HL-60 (cell line): ENCODE measurements around the gene FOXP4.

Experiments
- POLR2AphosphoS5 ChIP-seq: IDR thresholded peaks from 2 replicates; pipeline ENCODE4 v1.6.1; 2012; ENCODE audit warnings: low read depth
- TF ChIP-seq, protein P1 (sequence below): IDR thresholded peaks from 2 replicates; pipeline ENCODE4 v1.6.1; 2012; ENCODE audit warnings: low read depth; ENCODE audit not compliant: insufficient replicate concordance

DNA sequence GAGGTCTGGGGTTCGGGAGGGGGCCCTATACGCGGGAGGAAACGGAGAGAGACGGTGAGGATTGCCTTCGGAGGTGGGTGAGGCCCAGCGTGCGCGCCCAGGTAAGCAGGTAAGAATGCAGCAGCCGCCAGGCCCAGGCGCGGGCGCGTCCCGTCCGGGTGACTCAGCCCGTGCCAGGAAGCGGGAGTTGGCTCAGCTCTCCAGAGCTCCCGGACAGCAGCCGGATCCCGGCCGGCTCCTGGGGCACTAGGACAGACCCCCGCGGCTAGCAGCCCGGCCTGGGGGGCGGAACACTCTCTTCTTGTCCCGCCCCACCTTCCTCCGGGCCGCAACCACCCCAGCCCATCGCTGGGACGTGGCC, 90.6 kb downstream of the FOXP4 start:
- TF ChIP-seq POLR2AphosphoS5 = no peak
- TF ChIP-seq, protein P1, sequence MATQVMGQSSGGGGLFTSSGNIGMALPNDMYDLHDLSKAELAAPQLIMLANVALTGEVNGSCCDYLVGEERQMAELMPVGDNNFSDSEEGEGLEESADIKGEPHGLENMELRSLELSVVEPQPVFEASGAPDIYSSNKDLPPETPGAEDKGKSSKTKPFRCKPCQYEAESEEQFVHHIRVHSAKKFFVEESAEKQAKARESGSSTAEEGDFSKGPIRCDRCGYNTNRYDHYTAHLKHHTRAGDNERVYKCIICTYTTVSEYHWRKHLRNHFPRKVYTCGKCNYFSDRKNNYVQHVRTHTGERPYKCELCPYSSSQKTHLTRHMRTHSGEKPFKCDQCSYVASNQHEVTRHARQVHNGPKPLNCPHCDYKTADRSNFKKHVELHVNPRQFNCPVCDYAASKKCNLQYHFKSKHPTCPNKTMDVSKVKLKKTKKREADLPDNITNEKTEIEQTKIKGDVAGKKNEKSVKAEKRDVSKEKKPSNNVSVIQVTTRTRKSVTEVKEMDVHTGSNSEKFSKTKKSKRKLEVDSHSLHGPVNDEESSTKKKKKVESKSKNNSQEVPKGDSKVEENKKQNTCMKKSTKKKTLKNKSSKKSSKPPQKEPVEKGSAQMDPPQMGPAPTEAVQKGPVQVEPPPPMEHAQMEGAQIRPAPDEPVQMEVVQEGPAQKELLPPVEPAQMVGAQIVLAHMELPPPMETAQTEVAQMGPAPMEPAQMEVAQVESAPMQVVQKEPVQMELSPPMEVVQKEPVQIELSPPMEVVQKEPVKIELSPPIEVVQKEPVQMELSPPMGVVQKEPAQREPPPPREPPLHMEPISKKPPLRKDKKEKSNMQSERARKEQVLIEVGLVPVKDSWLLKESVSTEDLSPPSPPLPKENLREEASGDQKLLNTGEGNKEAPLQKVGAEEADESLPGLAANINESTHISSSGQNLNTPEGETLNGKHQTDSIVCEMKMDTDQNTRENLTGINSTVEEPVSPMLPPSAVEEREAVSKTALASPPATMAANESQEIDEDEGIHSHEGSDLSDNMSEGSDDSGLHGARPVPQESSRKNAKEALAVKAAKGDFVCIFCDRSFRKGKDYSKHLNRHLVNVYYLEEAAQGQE = no peak
